ENCODE data around the gene NELFA. TPM values are rescaled to one million over a fixed set of nuclear protein-coding genes. Genes with fewer than 3 reads are reported as not detected.

NELFA gene
- total and polyA plus RNA-seq, 2 of the 13 experiments (the other 11 are each of a cell fraction or from before 2014, with no cell fraction given) = 13.3 to 18.5 TPM

GRCh38 chr4:2008671-2008920 lies 178 bp downstream of the NELFA start (continued):
- TF ChIP-seq HNRNPK (IDR thresholded peaks at IDR 0.05; ENCODE audit: low read depth, low read length, poor library complexity, severe bottlenecking) (peak; percentile 98), ZNF496 (CRISPR knock-in tag; IDR thresholded peaks at IDR 0.05; ENCODE audit: insufficient replicate concordance) (no peak), CSRNP2 (CRISPR knock-in tag; conservative IDR thresholded peaks at IDR 0.05; ENCODE audit: low read depth) (no peak), ZNF510 (CRISPR knock-in tag; IDR thresholded peaks at IDR 0.05; ENCODE audit: low read depth) (no peak), ZNF547 (CRISPR knock-in tag; IDR thresholded peaks at IDR 0.05) (no peak), CENPBD1 (CRISPR knock-in tag; IDR thresholded peaks at IDR 0.05; ENCODE audit: borderline replicate concordance, low read depth) (no peak), ZNF44 (CRISPR knock-in tag; IDR thresholded peaks at IDR 0.05) (no peak; the same call in 1 of the 2 replicates), ZNF772 (CRISPR knock-in tag; IDR thresholded peaks at IDR 0.05) (no peak), NR0B2 (CRISPR knock-in tag; IDR thresholded peaks at IDR 0.05) (no peak; the same call in 1 of the 2 replicates), POGK (CRISPR knock-in tag; conservative IDR thresholded peaks at IDR 0.05) (no peak), CREBL2 (CRISPR knock-in tag; IDR thresholded peaks at IDR 0.05; ENCODE audit: borderline replicate concordance) (no peak), SATB2 (CRISPR knock-in tag; IDR thresholded peaks at IDR 0.05) (0 out of 2 replicates have a peak, but pooled peaks have one; percentile 11), MATR3 (CRISPR knock-in tag; IDR thresholded peaks at IDR 0.05) (no peak), CREB1 (IDR thresholded peaks at IDR 0.05) (no peak), CREB1 (CRISPR knock-in tag; IDR thresholded peaks at IDR 0.05) (no peak), KDM2A (CRISPR knock-in tag; IDR thresholded peaks at IDR 0.05; ENCODE audit: borderline replicate concordance, low read depth) (no peak), ASH2L (IDR thresholded peaks at IDR 0.05; ENCODE audit: insufficient read length, low read depth, low read length) (no peak), ZNF883 (CRISPR knock-in tag; IDR thresholded peaks at IDR 0.05; ENCODE audit: not compliant biosample characterization) (no peak), ZNF616 (CRISPR knock-in tag; IDR thresholded peaks at IDR 0.05; ENCODE audit: low read depth) (peak; percentile 56; the same call in 1 of the 2 replicates), HMGXB3 (CRISPR knock-in tag; IDR thresholded peaks at IDR 0.05; ENCODE audit: borderline replicate concordance) (0 out of 2 replicates have a peak, but pooled peaks have one; percentile 36)
